Ovary (tissue), 9 donors: ENCODE data around the gene FAM171A1. TPM values are rescaled to one million over a fixed set of nuclear protein-coding genes. Genes with fewer than 3 reads are reported as not detected.

ENCODE experiments used
- DNase-seq, 5 donors: peaks; one replicate each; pipeline ENCODE4 v3.0.0-alpha.2; 2019 to 2020
- H3K27ac ChIP-seq, 2 donors: fragments of 200-600 bp; one replicate each; pipeline versions ENCODE4 v1.5.1 to v1.8.0; 2019 to 2022
- H3K27me3 ChIP-seq: fragments of 200-600 bp; one replicate; pipeline ENCODE4 v1.8.0; 2022
- H3K36me3 ChIP-seq: fragments of 200-600 bp; sonication (generic); one replicate; pipeline ENCODE4 v1.5.1; 2019
- H3K4me1 ChIP-seq: one replicate; pipeline ENCODE4 v1.8.1; 2013; ENCODE audit warnings: mild to moderate bottlenecking, moderate library complexity; ENCODE audit not compliant: insufficient read depth
- H3K4me3 ChIP-seq: fragments of 200-600 bp; sonication (generic); one replicate; pipeline ENCODE4 v1.5.1; 2017
- H3K9me3 ChIP-seq, 2 donors: fragments of 200-600 bp in 1 of 2; sonication (generic) in 1 of 2; one replicate each; pipeline versions ENCODE4 v1.5.1 to v1.8.1; 2013 to 2019; ENCODE audit warnings: mild to moderate bottlenecking in 1 of 2, moderate library complexity in 1 of 2
- CTCF ChIP-seq, 3 donors: fragments of 450-650 bp in 2 of 3; fragments of 200-600 bp in 1 of 3; IDR thresholded peaks; one replicate each; pipeline versions ENCODE4 v1.5.1 to v1.8.0; 2016 to 2022; ENCODE audit warnings: antibody characterized with exemption in 3 of 3, mild to moderate bottlenecking in 1 of 3
- EP300 ChIP-seq: sonication (generic); formaldehyde crosslinking; IDR thresholded peaks from one replicate; pipeline ENCODE4 v1.6.1; 2017; ENCODE audit warnings: antibody characterized with exemption
- POLR2A ChIP-seq: fragments of 450-650 bp; IDR thresholded peaks from one replicate; pipeline ENCODE4 v1.6.1; 2017; ENCODE audit warnings: antibody characterized with exemption, mild to moderate bottlenecking, moderate library complexity
- WGBS, 3 donors: extraction: QIAGEN DNeasy Blood & Tissue Kit in 1 of 3; methylation state at CpG; one replicate each; pipeline versions ENCODE4 v1.1.5 to v1.1.7; 2013 to 2017; 5-methylcytosine and 5-hydroxymethylcytosine counted together
- intact Hi-C, 4 donors: fragments of 100-400 bp; cut with DNase I; formaldehyde crosslinking; loops; one replicate each; pipeline versions ENCODE4 v1.11.0 to v1.15.1; 2022 to 2023
- polyA plus RNA-seq, 2 donors: library from polyadenylated mRNA; stranded (reverse); fragments of 200-250 nt in 1 of 2; fragments of 350-450 nt in 1 of 2; fragmentation: Illumina TruSeq in 1 of 2; extraction: RNeasy Lipid Tissue Mini Kit (QIAGEN cat#74804) in 1 of 2; gene quantifications; one replicate each; pipeline ENCODE4 v1.2.3, GENCODE V29; 2013 to 2014
- total RNA-seq, 7 donors: library from RNA; depleted of rRNA in 2 of 7; stranded (reverse); fragments of >200 nt in 2 of 7; fragmentation: NEBNext Ultra II Directional in 3 of 7; extraction: Animal tissue kit (Norgen Biotek cat#: 25700) in 3 of 7; gene quantifications; one replicate each; pipeline versions ENCODE4 v1.1.0 to v1.2.4, GENCODE V29; 2016 to 2023
- donor health status: DM: no; HTN: no; CAD: no; lungs with moderate emphysema.
- donor health status: DM: no; HTN: no; CAD: no.
- donor health status: Bipolar disorder and iron deficiency.
- donor health status: DM: yes; HTN: yes; CAD: no.
- donor health status: DM: no; HTN: no; CAD: no.
- donor health status: DM: yes; HTN: yes; CAD: no.

FAM171A1 gene
- total and polyA plus RNA-seq, 9 donors = 9.1 to 29.1 (median 23.7) TPM

DNA sequence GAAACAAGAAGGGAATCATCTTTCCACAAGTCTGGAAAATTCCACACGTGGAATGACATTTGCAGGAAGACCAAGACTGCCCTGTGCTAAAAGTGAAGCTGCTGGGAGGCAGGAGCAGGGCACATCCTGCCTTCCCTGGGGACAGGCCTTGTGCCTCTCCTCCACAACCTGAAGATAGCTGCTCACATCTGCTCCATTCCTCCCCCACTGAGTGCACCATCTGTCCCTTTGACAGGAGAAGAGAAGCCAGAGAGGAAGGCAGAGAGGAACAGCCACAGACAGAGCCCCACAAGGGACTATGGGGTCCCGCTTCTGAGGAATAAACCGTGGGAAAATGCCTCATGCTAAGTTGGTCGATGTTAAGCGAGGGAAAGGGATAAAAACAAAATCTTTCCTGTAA lies 15.9 kb upstream of the FAM171A1 start:
- H3K4me1 ChIP-seq = no peaks in the 10 kb centered on the region
- TF ChIP-seq CTCF (IDR thresholded peaks at IDR 0.05) (no peak), POLR2A (no peak), EP300 (no peak)
- H3K27me3 ChIP-seq = no peaks in the 10 kb centered on the region
- 33 to 36% (median 35%) methylated on average over 5 of the region's 5 CpGs for WGBS, 3 donors
- intact Hi-C loops = no loop called here
- no peaks in the 10 kb centered on the region for H3K36me3 ChIP-seq
- no peak overlapping the region for H3K4me3 ChIP-seq
- H3K27ac ChIP-seq = no peak overlapping the region
- DNase-seq = no peak
- H3K9me3 ChIP-seq = no peaks in the 10 kb centered on the region

DNA sequence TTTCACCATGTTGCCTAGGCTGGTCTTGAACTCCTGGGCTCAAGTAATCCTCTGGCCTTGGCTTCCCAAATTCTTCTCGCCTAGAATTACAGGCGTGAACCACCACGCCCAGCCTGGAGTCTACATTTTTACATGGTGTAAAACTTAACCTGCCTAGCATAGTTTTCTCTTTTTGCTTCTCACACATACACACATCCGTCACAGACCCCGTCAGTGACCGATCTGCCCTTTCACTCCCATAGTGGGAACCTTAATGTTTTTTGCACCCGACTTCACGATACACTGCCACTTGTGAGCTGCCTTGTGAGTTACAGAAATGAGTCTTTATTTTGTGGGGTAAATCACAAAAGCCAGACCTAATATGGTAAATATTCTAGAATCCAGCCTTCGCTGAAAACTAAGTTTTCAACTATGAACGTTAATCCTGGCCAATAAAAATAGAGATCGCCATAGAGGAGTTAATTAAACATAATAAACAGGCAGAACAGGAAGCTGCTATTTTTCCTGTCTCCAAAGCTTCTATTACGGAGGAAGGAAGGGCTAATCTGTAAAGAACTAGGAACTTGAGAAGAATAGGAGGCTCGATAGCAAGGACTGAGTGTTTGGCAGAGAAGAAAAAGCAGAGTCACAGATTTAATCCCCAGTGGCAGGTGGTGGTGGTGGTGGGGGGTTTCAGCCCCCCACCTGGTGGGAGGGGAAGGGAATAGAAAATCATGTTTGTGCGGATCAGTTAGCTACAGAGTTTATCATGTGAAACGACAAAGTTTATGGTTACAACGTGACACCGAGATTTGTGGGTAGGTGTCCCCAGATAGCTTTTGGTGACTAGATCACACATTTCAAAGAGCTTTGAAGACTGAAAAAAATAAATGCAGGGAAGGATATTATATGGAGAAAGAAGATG lies 14.7 kb upstream of the FAM171A1 start:
- no peak for TF ChIP-seq POLR2A
- Histone ChIP-seq H3K9me3 (no peaks in the 10 kb centered on the region), H3K36me3 (no peaks in the 10 kb centered on the region), H3K4me3 (no peak overlapping the region), H3K27ac (no peak overlapping the region), H3K27me3 (no peaks in the 10 kb centered on the region), H3K4me1 (no peaks in the 10 kb centered on the region)
- intact Hi-C loops = no loop called here
- DNase-seq = no peak
- 59 to 69% (median 68%) methylated on average over 17 of the region's 17 CpGs for WGBS, 3 donors

DNA sequence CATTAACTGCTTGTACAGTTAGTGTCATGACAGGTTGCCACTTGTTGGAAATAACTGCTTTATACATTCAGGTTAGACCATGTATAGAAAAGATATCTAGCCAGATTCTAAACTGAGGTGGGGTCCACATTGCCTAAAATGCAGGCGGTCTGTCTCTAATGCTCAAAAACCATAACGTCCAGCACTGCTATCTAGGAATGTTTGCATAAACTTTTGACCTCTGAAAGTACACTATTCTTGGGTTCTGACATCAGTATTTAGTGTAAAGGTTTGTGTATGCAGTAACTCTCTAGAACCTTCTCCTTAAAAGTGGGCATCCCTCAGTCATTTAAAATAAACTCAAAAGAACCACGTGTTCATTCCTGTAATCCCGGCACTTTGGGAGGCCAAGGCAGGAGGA lies 10.3 kb upstream of the FAM171A1 start:
- H3K4me3 ChIP-seq = no peak overlapping the region
- WGBS, 3 donors = 36 to 54% (median 48%) methylated on average over 4 of the region's 4 CpGs
- no peaks in the 10 kb centered on the region for H3K9me3 ChIP-seq
- TF ChIP-seq POLR2A (no peak), CTCF (IDR thresholded peaks at IDR 0.05) (no peak), EP300 (no peak)
- no peaks in the 10 kb centered on the region for H3K36me3 ChIP-seq
- intact Hi-C loops = no loop called here
- DNase-seq = no peak
- no peak overlapping the region for H3K27ac ChIP-seq
- no peaks in the 10 kb centered on the region for H3K27me3 ChIP-seq
- H3K4me1 ChIP-seq = no peaks in the 10 kb centered on the region

- Histone ChIP-seq H3K27ac (no peak overlapping the region), H3K4me3 (no peak overlapping the region), H3K9me3 (no peaks in the 10 kb centered on the region), H3K4me1 (no peaks in the 10 kb centered on the region), H3K27me3 (no peaks in the 10 kb centered on the region), H3K36me3 (no peaks in the 10 kb centered on the region)
- WGBS, 3 donors = 80 to 83% (median 81%) methylated on average over 5 of the region's 5 CpGs
- intact Hi-C loops = loop anchor here in 2 of 4 donors (10.0 kb wide), 2 partner anchors 114 to 294 kb away; partner anchors contain the start of gene ACBD7 (in 1 of the 2)
- no peak for DNase-seq
- no peak for TF ChIP-seq POLR2A
- TF ChIP-seq EP300 = no peak
- TF ChIP-seq CTCF (IDR thresholded peaks at IDR 0.05) = no peak
Observed at GRCh38 chr10:15379078-15379477, 8.0 kb upstream of the FAM171A1 start.

DNA sequence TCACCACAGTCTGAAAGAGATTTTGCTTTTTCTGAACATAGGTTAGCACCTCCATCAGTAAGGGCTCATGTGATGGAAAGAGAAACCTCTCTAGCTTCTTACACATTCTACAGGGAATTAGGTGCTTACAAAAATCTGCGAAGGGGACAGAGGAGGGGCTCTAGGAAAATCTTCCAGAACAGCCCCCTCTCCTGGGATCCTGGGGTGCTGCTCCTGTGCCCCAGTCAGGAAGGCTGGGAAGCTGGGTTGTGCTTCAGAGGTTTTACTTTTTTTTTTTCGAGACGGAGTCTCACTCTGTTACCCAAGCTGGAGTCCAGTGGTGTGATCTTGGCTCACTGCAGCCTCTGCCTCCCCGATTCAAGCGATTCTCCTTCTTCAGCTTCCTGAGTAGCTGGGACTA lies 7.5 kb upstream of the FAM171A1 start:
- intact Hi-C loops = loop anchor here in 2 of 4 donors (10.0 kb wide), 2 partner anchors 114 to 294 kb away; partner anchors contain the start of gene ACBD7 (in 1 of the 2)
- no peak overlapping the region for H3K27ac ChIP-seq
- WGBS, 3 donors = 75 to 87% (median 76%) methylated on average over 5 of the region's 5 CpGs
- TF ChIP-seq POLR2A (no peak), CTCF (IDR thresholded peaks at IDR 0.05) (no peak), EP300 (no peak)
- DNase-seq = no peak
- no peaks in the 10 kb centered on the region for H3K27me3 ChIP-seq
- H3K4me3 ChIP-seq = no peak overlapping the region
- no peaks in the 10 kb centered on the region for H3K36me3 ChIP-seq
- no peaks in the 10 kb centered on the region for H3K9me3 ChIP-seq
- H3K4me1 ChIP-seq = no peaks in the 10 kb centered on the region
